PC-3 (cell line): ENCODE data around the gene GFRA1.

Source experiments
- EZH2 ChIP-seq: fragments of 300-600 bp; sonication (generic); IDR thresholded peaks from one replicate; pipeline ENCODE4 v1.6.1; 2017; ENCODE audit warnings: antibody characterized with exemption, mild to moderate bottlenecking, low read length; ENCODE audit not compliant: unreplicated experiment
- EZH2phosphoT487 ChIP-seq: fragments of 300-600 bp; sonication (generic); IDR thresholded peaks from 2 replicates; pipeline ENCODE4 v1.6.1; 2018; ENCODE audit warnings: mild to moderate bottlenecking, antibody characterized with exemption, low read length, borderline replicate concordance
- TF ChIP-seq, protein P1 (sequence below): fragments of 300-600 bp; sonication (generic); conservative IDR thresholded peaks from 2 replicates; pipeline ENCODE4 v1.5.1; 2017; ENCODE audit warnings: antibody characterized with exemption, low read depth, mild to moderate bottlenecking, low read length

DNA sequence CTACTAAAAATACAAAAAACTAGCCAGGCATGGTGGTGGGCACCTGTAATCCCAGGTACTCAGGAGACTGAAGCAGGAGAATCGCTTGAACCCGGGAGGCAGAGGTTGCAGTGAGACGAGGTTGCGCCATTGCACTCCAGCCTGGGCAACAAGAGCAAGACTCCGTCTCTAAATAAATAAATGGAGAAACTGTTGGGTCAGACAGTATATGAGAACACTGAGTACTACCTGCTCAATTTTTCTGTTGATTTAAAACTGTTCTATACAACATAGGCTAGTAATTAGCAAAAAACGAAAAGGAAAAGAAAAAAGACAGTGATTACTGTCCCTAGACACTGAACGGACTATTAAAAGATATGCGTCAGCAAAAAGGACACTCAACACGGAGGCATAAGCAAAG is 26.7 kb downstream of the GFRA1 start:
- TF ChIP-seq, protein P1, sequence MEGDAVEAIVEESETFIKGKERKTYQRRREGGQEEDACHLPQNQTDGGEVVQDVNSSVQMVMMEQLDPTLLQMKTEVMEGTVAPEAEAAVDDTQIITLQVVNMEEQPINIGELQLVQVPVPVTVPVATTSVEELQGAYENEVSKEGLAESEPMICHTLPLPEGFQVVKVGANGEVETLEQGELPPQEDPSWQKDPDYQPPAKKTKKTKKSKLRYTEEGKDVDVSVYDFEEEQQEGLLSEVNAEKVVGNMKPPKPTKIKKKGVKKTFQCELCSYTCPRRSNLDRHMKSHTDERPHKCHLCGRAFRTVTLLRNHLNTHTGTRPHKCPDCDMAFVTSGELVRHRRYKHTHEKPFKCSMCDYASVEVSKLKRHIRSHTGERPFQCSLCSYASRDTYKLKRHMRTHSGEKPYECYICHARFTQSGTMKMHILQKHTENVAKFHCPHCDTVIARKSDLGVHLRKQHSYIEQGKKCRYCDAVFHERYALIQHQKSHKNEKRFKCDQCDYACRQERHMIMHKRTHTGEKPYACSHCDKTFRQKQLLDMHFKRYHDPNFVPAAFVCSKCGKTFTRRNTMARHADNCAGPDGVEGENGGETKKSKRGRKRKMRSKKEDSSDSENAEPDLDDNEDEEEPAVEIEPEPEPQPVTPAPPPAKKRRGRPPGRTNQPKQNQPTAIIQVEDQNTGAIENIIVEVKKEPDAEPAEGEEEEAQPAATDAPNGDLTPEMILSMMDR, result no peak
- TF ChIP-seq EZH2 (no peak), EZH2phosphoT487 (no peak)
